HG03469 (cell line): ENCODE measurements around the gene ARR3.
A peak's percentile ranks its signal among the peaks of the same experiment; 100 is the strongest.
"Not testable (repeated sequence)": the region's sequence is repeated elsewhere in the genome, so short reads cannot be mapped to it uniquely, and the experiment has no call there.

Experiments used
- ATAC-seq: cut with Tn5 transposase; IDR thresholded peaks from one replicate; pipeline ENCODE4 v1.9.1; 2021; ENCODE audit warnings: mild to moderate bottlenecking, moderate library complexity, moderate number of reproducible peaks; ENCODE audit not compliant: unreplicated experiment

Gene ARR3

GRCh38 chrX:70268034-70268433, at the start of gene ARR3:
ARR3 (plus strand) TSS chrX:70268334; CDS start chrX:70269386, 1,052 bp downstream.
- no peak for ATAC-seq

GRCh38 chrX:70219938-70220764, 48.0 kb upstream of the ARR3 start:
- ATAC-seq, result no peak

GRCh38 chrX:70226048-70226447, 42.1 kb upstream of the ARR3 start:
- ATAC-seq, result no peak

DNA sequence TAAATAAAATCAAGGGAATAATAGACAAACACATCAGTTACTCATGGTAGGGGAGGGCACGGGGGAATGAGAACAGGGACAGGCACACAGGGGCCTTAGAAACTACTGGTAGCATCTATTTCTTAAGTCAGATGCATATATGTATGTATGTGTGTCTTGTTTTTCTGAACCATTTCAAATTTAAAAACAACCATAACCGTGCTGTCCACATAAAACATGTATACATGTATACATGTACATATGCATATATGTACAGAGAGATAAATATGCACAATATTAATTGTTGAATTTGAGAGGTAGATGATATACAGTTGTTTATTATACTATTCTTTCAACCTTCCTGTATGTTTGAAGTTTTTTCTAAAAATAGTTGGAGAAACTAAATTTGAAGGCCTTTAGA, 41.4 kb upstream of the ARR3 start:
- ATAC-seq, result no peak

DNA sequence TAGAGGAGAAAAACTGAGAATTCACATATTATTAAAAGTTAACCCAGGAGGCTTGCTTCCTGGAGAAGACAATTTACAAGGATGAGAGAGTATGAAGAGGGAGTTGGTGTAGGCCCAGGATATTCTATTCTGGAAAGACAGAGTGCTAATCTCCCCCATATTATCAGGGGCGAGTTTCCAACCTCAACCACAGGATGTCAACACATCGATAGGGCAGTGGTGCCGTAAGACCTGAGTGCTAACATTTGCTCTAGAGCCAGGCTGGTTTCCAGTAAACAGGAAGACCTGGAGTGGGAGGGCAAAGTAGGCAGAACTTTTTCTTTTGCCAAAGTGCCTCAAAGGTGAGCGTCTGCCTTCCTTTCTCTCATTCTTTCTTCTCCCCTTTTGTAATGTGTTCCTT, 36.5 kb upstream of the ARR3 start:
- no peak for ATAC-seq

DNA sequence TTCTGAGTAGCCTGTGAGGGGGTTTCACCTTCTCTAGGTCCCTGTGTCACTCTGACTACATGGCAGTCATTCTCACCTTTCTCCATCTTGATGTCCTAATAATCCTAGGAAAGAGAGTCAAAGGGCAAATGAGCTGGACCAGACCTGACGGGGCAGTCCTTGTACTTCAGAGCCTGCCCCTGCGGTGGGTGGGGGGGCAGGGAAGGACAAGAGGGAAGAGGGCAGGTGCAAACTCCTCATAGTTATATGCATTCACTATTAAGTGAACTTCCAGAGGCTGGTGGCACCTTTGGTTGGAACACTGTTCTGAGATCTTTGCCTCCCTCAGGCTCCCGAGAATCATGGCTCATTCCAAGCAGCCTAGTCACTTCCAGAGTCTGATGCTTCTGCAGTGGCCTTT, 33.8 kb upstream of the ARR3 start, which contains the start of gene AWAT1:
Gene AWAT1 (plus strand): TSS at position 301 of the 400 bp plus-strand sequence. CDS start 41 bp downstream, at position 342.
- no peak for ATAC-seq

GRCh38 chrX:70240751-70241150, 27.4 kb upstream of the ARR3 start:
- no peak for ATAC-seq

- no peak for ATAC-seq
Observed at GRCh38 chrX:70241501-70241900, 26.6 kb upstream of the ARR3 start.

DNA sequence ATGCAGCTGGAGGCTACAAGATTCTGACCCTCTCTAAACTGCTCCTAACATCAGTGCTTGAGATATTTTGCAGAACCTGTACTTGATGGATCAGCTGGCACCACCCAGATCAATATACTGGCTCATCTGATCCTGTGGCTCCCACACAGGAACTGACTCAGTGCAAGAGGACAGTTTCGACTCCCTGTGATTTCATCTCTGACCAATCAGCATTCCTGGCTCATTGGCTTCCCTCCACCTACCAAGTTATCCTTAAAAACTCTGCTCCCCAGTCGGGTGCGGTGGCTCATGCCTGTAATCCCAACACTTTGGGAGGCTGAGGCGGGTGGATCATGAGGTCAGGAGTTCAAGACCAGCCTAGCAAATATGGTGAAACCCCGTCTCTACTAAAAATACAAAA, 24.5 kb upstream of the ARR3 start:
- not testable (repeated sequence) for ATAC-seq

DNA sequence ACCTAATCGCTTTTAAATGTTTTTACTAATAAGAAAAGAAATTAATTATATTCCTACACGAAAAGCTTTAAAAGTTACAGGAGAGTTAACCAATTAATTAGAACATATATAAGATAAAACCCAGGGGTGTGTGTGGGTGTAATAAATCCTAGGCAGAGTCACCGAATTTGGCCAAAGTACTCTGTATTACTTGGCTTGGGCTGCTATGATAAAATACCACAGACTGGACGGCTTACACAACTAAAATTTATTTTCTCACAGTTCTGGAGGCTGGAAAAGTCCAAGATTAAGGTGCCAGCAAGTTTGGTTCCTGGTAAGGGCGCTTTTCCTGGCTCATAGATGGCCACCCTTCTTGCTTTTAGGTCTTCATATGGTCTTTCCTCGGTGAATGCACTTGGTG, 23.3 kb upstream of the ARR3 start:
- no peak for ATAC-seq

- no peak for ATAC-seq
Observed at GRCh38 chrX:70247252-70247651, 20.9 kb upstream of the ARR3 start.

GRCh38 chrX:70252491-70252890, 15.6 kb upstream of the ARR3 start:
- no peak for ATAC-seq

DNA sequence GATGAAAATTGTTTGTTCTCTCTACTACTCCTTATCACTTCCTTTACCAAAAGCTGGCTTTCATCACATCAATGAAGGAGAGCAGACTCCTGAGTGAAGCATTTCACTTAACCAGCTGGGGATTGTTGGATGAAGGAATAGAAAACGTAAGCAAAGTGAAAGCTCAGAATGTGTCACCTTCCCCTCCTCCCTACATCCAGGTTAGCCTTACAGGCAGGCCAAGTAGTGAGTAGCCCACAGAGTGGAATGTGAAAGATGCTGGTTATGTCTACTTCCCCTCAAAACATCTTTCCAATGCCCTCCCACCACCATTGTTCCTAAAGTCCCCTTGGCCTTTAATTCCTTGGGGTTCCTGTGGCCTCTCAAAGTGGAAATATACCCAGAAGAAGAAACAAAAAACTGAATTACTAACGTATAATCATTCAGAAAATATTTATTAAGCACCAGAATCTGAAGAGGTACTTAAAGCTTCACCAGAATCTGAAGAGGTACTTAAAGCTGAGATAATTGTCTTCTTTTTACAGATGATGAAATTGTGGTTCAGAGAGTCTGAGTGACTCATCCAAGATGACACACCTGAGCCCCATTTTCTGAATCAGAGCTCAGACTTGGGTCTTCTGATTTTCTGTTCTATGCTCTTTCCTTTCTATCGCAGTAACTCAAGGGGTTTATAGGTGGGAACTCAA, 14.6 kb upstream of the ARR3 start:
- no peak for ATAC-seq

DNA sequence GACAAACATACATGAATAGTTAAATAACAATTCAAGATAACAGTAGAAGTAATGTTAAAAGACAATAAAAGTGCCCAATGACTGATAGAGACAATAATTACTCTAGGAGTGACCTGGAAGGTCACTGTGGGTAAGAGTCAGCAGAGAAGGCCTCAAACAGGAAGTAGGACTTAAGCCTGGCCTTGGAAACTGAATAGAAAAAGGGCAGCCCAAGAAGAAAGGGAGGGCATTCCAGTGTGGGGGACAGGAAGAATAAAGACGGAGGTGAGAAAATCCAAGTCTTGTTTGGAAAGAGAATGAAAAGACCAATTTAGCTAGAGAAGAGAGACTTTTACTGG, 14.1 kb upstream of the ARR3 start:
- no peak for ATAC-seq

DNA sequence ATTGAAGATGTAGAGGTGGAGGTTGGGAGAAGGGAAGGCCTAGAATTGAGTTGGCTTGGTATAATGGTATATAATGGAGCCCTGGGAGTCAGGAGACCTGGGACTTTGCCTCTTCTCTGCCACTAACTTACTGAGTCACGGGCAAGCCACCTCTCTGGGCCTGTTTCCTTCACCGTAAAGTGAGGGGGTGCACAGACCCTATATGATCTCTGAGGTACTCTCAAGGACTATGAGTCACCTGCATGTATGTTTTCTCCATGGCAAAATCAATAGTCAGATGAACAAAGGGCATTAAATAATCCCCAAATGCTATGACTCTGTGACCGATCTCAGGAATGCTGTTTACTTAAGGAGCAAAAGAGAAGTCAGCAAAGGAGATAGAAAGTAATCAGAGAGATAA, 13.2 kb upstream of the ARR3 start:
- ATAC-seq, result no peak

DNA sequence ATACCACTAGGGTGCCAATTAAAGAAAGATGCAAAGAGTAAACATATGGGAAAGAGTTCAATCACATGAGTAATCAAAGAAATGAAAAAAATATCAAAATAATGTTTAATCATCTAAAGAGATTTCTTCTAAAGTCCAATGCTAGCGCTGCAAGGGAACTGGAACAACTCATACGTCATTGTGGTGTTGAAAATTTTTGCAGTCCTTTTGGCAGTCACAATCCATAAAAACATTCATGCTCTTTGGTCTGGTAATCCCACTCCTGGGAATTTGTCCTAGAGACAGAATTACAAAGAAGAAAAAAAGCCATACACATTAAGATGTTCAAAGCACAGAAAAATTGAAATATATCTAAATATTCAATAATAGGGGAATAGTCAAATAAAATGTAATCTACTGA, 12.7 kb upstream of the ARR3 start:
- ATAC-seq, result no peak

DNA sequence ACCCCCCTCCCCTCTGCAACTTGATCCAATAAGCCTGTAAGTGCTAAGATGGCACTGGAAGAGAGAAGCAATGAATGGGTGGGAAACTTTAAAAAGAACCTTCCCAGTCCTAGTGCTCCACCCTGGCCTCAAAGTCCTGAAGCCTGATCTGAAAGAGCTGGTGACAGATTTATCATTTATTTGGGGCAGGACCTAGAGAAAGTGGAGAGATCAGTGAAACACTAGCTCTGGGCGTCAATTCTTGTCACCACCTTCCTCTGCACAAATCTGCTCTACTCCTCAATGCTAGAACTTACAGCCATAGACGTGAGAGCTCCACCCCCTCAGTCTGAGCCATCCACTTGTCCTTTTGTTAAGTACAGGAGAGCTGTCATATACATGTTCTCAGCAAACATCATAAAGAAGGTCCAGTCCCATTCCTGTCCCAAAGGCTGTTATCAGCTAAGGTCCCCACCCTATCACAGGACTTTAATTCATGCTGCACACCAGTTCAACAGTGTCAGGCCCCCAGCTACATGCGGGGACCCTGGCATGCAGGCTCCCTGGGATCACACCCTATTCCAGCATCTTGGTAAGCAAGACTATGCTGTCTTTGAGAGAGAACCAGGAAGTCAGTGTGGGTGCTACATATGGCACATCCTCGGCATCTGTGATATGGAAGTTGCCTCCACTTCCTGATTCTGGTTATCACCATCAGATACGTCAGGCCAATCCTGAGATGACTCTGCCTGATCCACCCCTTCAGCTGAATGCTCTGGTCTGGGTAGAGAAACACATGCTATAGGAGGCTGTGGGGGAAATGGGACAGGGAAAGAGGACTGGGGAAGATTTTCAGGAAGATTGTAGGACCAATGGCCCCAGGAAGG, 10.5 kb upstream of the ARR3 start:
- ATAC-seq, result no peak

- ATAC-seq, result no peak
Observed at GRCh38 chrX:70260104-70260503, 8.0 kb upstream of the ARR3 start, which contains the start of gene P2RY4. P2RY4 (minus strand) TSS chrX:70260204; CDS start chrX:70259624, 580 bp downstream.

GRCh38 chrX:70262952-70263567, 5.1 kb upstream of the ARR3 start:
- peak; percentile 56 for ATAC-seq

GRCh38 chrX:70264784-70265183, 3.4 kb upstream of the ARR3 start:
- ATAC-seq, result no peak

- not testable (repeated sequence) for ATAC-seq
Observed at GRCh38 chrX:70274029-70274428, 5.9 kb downstream of the ARR3 start.
